Activated T-helper 17 cell treated with anti-CD3 and anti-CD28 coated beads, Interleukin-2, amount 50 U/mL, for 72 hours (primary cell): ENCODE results near the gene DHH. TPM values are rescaled to one million over a fixed set of nuclear protein-coding genes. Genes with fewer than 3 reads are reported as not detected.

Experiments
- ATAC-seq: fragments of 150-1000 bp; cut with Tn5 transposase; replicated peaks from 2 replicates; pipeline ENCODE4 v1.10.0; 2021; ENCODE audit warnings: mild to moderate bottlenecking, moderate library complexity
- H3K27ac Mint-ChIP-seq: one replicate; pipeline ENCODE4 v1.8.0; 2022; ENCODE audit warnings: mixed read lengths
- H3K27me3 Mint-ChIP-seq: one replicate; pipeline ENCODE4 v1.8.0; 2022; ENCODE audit warnings: mixed read lengths
- H3K36me3 Mint-ChIP-seq: one replicate; pipeline ENCODE4 v1.8.0; 2022; ENCODE audit warnings: low read depth, mild to moderate bottlenecking, mixed read lengths
- H3K4me1 Mint-ChIP-seq: one replicate; pipeline ENCODE4 v1.8.0; 2022; ENCODE audit warnings: mixed read lengths
- H3K4me3 Mint-ChIP-seq: one replicate; pipeline ENCODE4 v1.8.0; 2022; ENCODE audit warnings: mild to moderate bottlenecking, mixed read lengths
- H3K9me3 Mint-ChIP-seq: one replicate; pipeline ENCODE4 v1.8.0; 2022; ENCODE audit warnings: mixed read lengths
- total RNA-seq, 2 donors: library from RNA; stranded (reverse); gene quantifications; one replicate each; pipeline ENCODE4 v1.2.3, GENCODE V29; 2022

DHH gene
- total RNA-seq, 2 donors from 2014 or later: 0.26 to 0.42 TPM

- Mint-ChIP-seq H3K9me3 (no peaks in the 10 kb centered on the region), H3K4me1 (peaks cover 4% of the 10 kb centered on the region)
- ATAC-seq: no peak
Measured at GRCh38 chr12:49040364-49040855, 54.2 kb downstream of the DHH start.

GRCh38 chr12:49039421-49040363, 54.9 kb downstream of the DHH start:
- Mint-ChIP-seq H3K27me3 (no peaks in the 10 kb centered on the region), H3K36me3 (peaks cover 92% of the 10 kb centered on the region), H3K27ac (no peak overlapping the region), H3K4me3 (no peak overlapping the region), H3K9me3 (no peaks in the 10 kb centered on the region), H3K4me1 (peaks cover 4% of the 10 kb centered on the region)
- no peak for ATAC-seq

More at GRCh38 chr12:49040364-49040855, 54.2 kb downstream of the DHH start:
- Mint-ChIP-seq H3K4me3 (no peak overlapping the region), H3K36me3 (peaks cover 92% of the 10 kb centered on the region), H3K27me3 (no peaks in the 10 kb centered on the region), H3K27ac (no peak overlapping the region)

GRCh38 chr12:49038291-49038955, 56.2 kb downstream of the DHH start:
- Mint-ChIP-seq H3K36me3 (peaks cover 91% of the 10 kb centered on the region), H3K27ac (no peak overlapping the region), H3K27me3 (no peaks in the 10 kb centered on the region), H3K9me3 (no peaks in the 10 kb centered on the region), H3K4me1 (peaks cover 4% of the 10 kb centered on the region), H3K4me3 (no peak overlapping the region)
- no peak for ATAC-seq

- no peaks in the 10 kb centered on the region for H3K27me3 Mint-ChIP-seq
- no peak for ATAC-seq
Measured at GRCh38 chr12:49037947-49038237, 56.7 kb downstream of the DHH start.

GRCh38 chr12:49037111-49037946, 57.3 kb downstream of the DHH start:
- Mint-ChIP-seq H3K4me1 (peaks cover 4% of the 10 kb centered on the region), H3K4me3 (no peak overlapping the region), H3K27me3 (no peaks in the 10 kb centered on the region), H3K27ac (no peak overlapping the region), H3K9me3 (no peaks in the 10 kb centered on the region), H3K36me3 (peaks cover 87% of the 10 kb centered on the region)
- no peak for ATAC-seq

More at GRCh38 chr12:49037947-49038237, 56.7 kb downstream of the DHH start:
- Mint-ChIP-seq H3K4me3 (no peak overlapping the region), H3K9me3 (no peaks in the 10 kb centered on the region), H3K36me3 (peaks cover 88% of the 10 kb centered on the region), H3K4me1 (peaks cover 4% of the 10 kb centered on the region), H3K27ac (no peak overlapping the region)

Other genes with a start within 250 kb of the DHH start
- 100 to 1,000 TPM in 1 of 2 donors, 10 to 100 TPM in 1; 81.4 to 122 TPM for gene DDX23, start 242.6 kb downstream of the DHH start, total RNA-seq
- 1 to 10 TPM; 2.5 to 4.2 TPM for gene RND1, start 228.9 kb downstream of the DHH start, total RNA-seq
- gene FKBP11, start 169.3 kb downstream of the DHH start, total RNA-seq: 100 to 1,000 TPM in 1 of 2 donors, 10 to 100 TPM in 1; 55.0 to 100 TPM
- gene ARF3, start 137.3 kb downstream of the DHH start, total RNA-seq: 100 to 1,000 TPM in 1 of 2 donors, 10 to 100 TPM in 1; 84.1 to 128 TPM
- under 1 TPM; 0.22 to 0.29 TPM for gene WNT10B, start 123.1 kb downstream of the DHH start, total RNA-seq
- not detected for gene WNT1, start 116.5 kb downstream of the DHH start, total RNA-seq
- gene DDN, start 95.4 kb downstream of the DHH start, total RNA-seq: 1 to 10 TPM in 1 of 2 donors, under 1 TPM in 1; 0.32 to 1.5 TPM
- gene PRKAG1, start 76.0 kb downstream of the DHH start, total RNA-seq: 10 to 100 TPM; 47.1 to 62.7 TPM
- gene KMT2D, start 34.0 kb downstream of the DHH start, total RNA-seq: 10 to 100 TPM; 66.8 to 78.6 TPM
- 10 to 100 TPM; 12.2 to 19.3 TPM for gene RHEBL1, start 24.8 kb downstream of the DHH start, total RNA-seq
- gene LMBR1L, start 16.0 kb upstream of the DHH start, total RNA-seq: 100 to 1,000 TPM in 1 of 2 donors, 10 to 100 TPM in 1; 56.8 to 105 TPM
- 1,000 to 10,000 TPM; 1,357 to 2,653 TPM for gene TUBA1B, start 36.6 kb upstream of the DHH start, total RNA-seq
- 10 to 100 TPM; 57.9 to 72.6 TPM for gene TUBA1A, start 94.3 kb upstream of the DHH start, total RNA-seq
- 100 to 1,000 TPM; 277 to 363 TPM for gene TUBA1C, start 170.3 kb upstream of the DHH start, total RNA-seq
- gene PRPH, start 200.3 kb upstream of the DHH start, total RNA-seq: under 1 TPM in 1 of 2 donors, not detected in 1; 0.32 TPM
- 10 to 100 TPM; 53.9 to 56.5 TPM for gene TROAP, start 228.5 kb upstream of the DHH start, total RNA-seq
- not detected for gene C1QL4, start 242.4 kb upstream of the DHH start, total RNA-seq